Parathyroid adenoma (tissue), 2 donors: Measurements from ENCODE around the gene ZMIZ1.
A peak's percentile ranks its signal among the peaks of the same experiment; 100 is the strongest.

Experiments used
- H2AFZ ChIP-seq: fragments of 300-600 bp; sonication (generic); one replicate; pipeline ENCODE4 v1.7.0; 2017; ENCODE audit warnings: antibody characterized with exemption, mild to moderate bottlenecking
- H3K27ac ChIP-seq: fragments of 300-600 bp; sonication (generic); one replicate; pipeline ENCODE4 v1.7.0; 2017
- H3K27me3 ChIP-seq: fragments of 300-600 bp; sonication (generic); one replicate; pipeline ENCODE4 v1.7.0; 2017; ENCODE audit warnings: low read length; ENCODE audit not compliant: control insufficient read depth, insufficient read depth
- H3K36me3 ChIP-seq: fragments of 300-600 bp; sonication (generic); one replicate; pipeline ENCODE4 v1.7.0; 2017; ENCODE audit warnings: low read length; ENCODE audit not compliant: control insufficient read depth, insufficient read depth
- H3K4me1 ChIP-seq: fragments of 300-600 bp; sonication (generic); one replicate; pipeline ENCODE4 v1.7.0; 2017; ENCODE audit warnings: control low read depth
- H3K4me2 ChIP-seq: fragments of 300-600 bp; sonication (generic); one replicate; pipeline ENCODE4 v1.7.0; 2017; ENCODE audit warnings: low read length
- H3K4me3 ChIP-seq: fragments of 300-600 bp; sonication (generic); one replicate; pipeline ENCODE4 v1.7.0; 2017; ENCODE audit warnings: low read depth, low read length
- H3K79me2 ChIP-seq: fragments of 300-600 bp; sonication (generic); one replicate; pipeline ENCODE4 v1.7.0; 2017; ENCODE audit warnings: control low read depth
- H3K9ac ChIP-seq: fragments of 300-600 bp; sonication (generic); one replicate; pipeline ENCODE4 v1.7.0; 2017; ENCODE audit warnings: mild to moderate bottlenecking
- H3K9me3 ChIP-seq: fragments of 300-600 bp; sonication (generic); one replicate; pipeline ENCODE4 v1.7.0; 2017; ENCODE audit warnings: low read length; ENCODE audit not compliant: control insufficient read depth
- CTCF ChIP-seq: fragments of 300-600 bp; sonication (generic); IDR thresholded peaks from one replicate; pipeline ENCODE4 v1.7.0; 2017; ENCODE audit warnings: antibody characterized with exemption, mild to moderate bottlenecking
- donor health status: primary hyperparathyroidism.

The ZMIZ1 gene

GRCh38 chr10:79192677-79193003, 123.9 kb downstream of the ZMIZ1 start:
- H3K9ac ChIP-seq, result no peak overlapping the region
- H3K27me3 ChIP-seq, result no peaks in the 10 kb centered on the region
- H3K4me3 ChIP-seq, result no peak overlapping the region
- TF ChIP-seq CTCF, result no peak
- no peaks in the 10 kb centered on the region for H3K9me3 ChIP-seq
- no peak overlapping the region for H2AFZ ChIP-seq
- H3K4me2 ChIP-seq, result no peak overlapping the region
- H3K36me3 ChIP-seq, result no peaks in the 10 kb centered on the region
- no peak overlapping the region for H3K27ac ChIP-seq
- H3K79me2 ChIP-seq, result peaks cover 9% of the 10 kb centered on the region
- H3K4me1 ChIP-seq, result peaks cover 2% of the 10 kb centered on the region

GRCh38 chr10:79193694-79194382, 125.1 kb downstream of the ZMIZ1 start:
- H3K36me3 ChIP-seq, result no peaks in the 10 kb centered on the region
- no peak overlapping the region for H2AFZ ChIP-seq
- H3K4me1 ChIP-seq, result peaks cover 2% of the 10 kb centered on the region
- no peak overlapping the region for H3K4me2 ChIP-seq
- no peaks in the 10 kb centered on the region for H3K9me3 ChIP-seq
- no peaks in the 10 kb centered on the region for H3K27me3 ChIP-seq
- no peak overlapping the region for H3K9ac ChIP-seq
- no peak for TF ChIP-seq CTCF
- no peak overlapping the region for H3K4me3 ChIP-seq
- H3K79me2 ChIP-seq, result peaks cover 9% of the 10 kb centered on the region
- no peak overlapping the region for H3K27ac ChIP-seq

- no peak overlapping the region for H3K9ac ChIP-seq
- H3K79me2 ChIP-seq, result peaks cover 13% of the 10 kb centered on the region
- peak; percentile 99 for TF ChIP-seq CTCF
- peak overlapping the region; percentile 34 for H3K4me2 ChIP-seq
- H3K27me3 ChIP-seq, result no peaks in the 10 kb centered on the region
- no peaks in the 10 kb centered on the region for H3K9me3 ChIP-seq
- no peak overlapping the region for H3K27ac ChIP-seq
- H3K4me3 ChIP-seq, result no peak overlapping the region
- H2AFZ ChIP-seq, result peak overlapping the region; percentile 53
- no peaks in the 10 kb centered on the region for H3K36me3 ChIP-seq
- peaks cover 2% of the 10 kb centered on the region for H3K4me1 ChIP-seq
These were observed 126.5 kb downstream of the ZMIZ1 start for GRCh38 chr10:79195091-79195923.

- no peaks in the 10 kb centered on the region for H3K9me3 ChIP-seq
- H3K79me2 ChIP-seq, result peaks cover 12% of the 10 kb centered on the region
- no peak overlapping the region for H3K27ac ChIP-seq
- no peak overlapping the region for H3K9ac ChIP-seq
- no peak overlapping the region for H2AFZ ChIP-seq
- TF ChIP-seq CTCF, result peak; percentile 90
- H3K4me2 ChIP-seq, result no peak overlapping the region
- no peaks in the 10 kb centered on the region for H3K36me3 ChIP-seq
- H3K4me3 ChIP-seq, result no peak overlapping the region
- peaks cover 2% of the 10 kb centered on the region for H3K4me1 ChIP-seq
- no peaks in the 10 kb centered on the region for H3K27me3 ChIP-seq
These were observed 128.0 kb downstream of the ZMIZ1 start for GRCh38 chr10:79196470-79197461.
